GM19463 (cell line): Measurements from ENCODE around the gene UBE2S.
A peak's percentile ranks its signal among the peaks of the same experiment; 100 is the strongest.
"Not testable (repeated sequence)": the region's sequence is repeated elsewhere in the genome, so short reads cannot be mapped to it uniquely, and the experiment has no call there.

Experiments used
- ATAC-seq: cut with Tn5 transposase; IDR thresholded peaks from one replicate; pipeline ENCODE4 v1.9.1; 2021; ENCODE audit warnings: mild to moderate bottlenecking, moderate library complexity; ENCODE audit not compliant: unreplicated experiment

UBE2S gene

DNA sequence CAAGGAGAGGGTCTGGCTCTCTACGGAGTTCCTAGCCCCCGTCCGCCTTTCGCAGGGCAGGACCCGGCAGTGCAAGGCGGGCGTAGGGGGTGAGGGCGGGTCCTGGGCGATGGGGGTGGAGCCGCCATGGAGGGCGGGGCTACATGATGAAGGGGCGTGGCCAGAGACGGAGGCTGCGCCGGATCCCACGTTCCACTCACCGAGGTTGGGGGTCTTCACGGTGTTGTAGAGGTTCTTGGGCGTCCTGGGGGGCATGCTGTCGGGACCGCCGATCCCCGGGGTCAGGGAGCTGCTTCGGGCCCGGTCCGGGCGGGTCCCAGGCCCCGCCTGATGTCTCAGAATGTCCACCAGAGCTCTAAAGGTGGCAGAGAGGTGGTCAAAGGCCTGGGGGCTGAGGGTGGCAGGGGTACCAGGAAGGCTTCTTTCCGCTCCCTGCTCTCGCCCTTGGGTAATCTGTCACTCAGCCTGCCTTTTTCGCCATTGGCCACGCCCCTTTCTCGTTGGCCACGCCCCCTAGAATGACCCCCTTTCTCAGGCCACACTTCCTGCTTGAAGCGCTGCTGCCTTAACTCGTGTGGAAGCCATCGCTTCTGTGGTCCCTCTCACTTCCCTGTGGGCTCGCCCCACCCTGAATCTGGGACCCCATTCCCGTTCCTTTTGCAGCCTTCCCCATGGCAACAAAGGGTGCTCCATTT, 33.0 kb upstream of the UBE2S start:
- no peak for ATAC-seq

GRCh38 chr19:55439052-55439451, 31.5 kb upstream of the UBE2S start:
- no peak for ATAC-seq

GRCh38 chr19:55437410-55437809, 29.8 kb upstream of the UBE2S start:
- no peak for ATAC-seq

DNA sequence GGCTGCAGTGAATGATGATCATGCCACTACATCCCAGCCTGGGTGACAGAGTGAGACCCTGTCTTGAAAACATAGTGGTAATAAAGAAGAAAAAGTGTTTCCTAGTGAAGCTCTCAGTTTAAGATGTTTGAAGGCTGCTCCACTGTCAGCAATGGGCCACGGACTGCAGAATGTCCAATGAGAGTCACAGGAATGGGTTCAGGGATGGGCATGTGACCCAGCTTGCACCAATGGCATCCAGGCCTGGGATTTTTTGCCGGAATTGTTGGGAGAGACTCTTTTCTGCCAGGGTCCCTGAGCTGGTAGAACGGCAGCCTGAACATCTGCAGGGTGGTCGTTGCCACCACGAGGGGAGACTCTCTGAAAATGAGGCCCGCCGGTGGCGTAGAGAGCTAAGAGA, 29.3 kb upstream of the UBE2S start:
- no peak for ATAC-seq

GRCh38 chr19:55435020-55435419, 27.4 kb upstream of the UBE2S start:
- no peak for ATAC-seq

DNA sequence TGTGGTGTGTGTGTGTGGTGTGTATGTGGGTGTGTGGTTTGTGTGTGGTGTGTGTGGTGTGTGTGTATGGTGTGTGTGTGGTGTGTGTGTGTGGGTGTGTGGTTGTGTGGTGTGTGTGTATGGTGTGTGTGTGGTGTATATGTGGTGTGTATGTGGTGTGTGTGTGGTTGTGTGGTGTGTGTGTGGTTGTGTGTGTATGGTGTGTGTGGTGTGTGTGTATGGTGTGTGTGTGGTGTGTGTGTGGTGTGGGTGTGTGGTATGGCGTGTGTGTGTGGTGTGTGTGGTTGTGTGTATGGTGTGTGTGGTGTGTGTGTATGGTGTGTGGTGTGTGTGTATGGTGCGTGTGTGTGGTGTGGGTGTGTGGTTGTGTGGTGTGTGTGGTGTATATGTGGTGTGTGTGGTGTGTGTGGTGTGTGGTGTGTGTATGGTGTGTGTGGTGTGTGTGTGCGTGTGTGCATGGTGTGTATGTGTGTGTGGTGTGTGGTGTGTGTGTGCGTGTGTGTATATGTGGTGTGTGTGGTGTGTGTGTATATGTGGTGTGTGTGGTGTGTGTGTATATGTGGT, 26.9 kb upstream of the UBE2S start:
- no peak for ATAC-seq

GRCh38 chr19:55433292-55433691, 25.7 kb upstream of the UBE2S start:
- ATAC-seq, result no peak

DNA sequence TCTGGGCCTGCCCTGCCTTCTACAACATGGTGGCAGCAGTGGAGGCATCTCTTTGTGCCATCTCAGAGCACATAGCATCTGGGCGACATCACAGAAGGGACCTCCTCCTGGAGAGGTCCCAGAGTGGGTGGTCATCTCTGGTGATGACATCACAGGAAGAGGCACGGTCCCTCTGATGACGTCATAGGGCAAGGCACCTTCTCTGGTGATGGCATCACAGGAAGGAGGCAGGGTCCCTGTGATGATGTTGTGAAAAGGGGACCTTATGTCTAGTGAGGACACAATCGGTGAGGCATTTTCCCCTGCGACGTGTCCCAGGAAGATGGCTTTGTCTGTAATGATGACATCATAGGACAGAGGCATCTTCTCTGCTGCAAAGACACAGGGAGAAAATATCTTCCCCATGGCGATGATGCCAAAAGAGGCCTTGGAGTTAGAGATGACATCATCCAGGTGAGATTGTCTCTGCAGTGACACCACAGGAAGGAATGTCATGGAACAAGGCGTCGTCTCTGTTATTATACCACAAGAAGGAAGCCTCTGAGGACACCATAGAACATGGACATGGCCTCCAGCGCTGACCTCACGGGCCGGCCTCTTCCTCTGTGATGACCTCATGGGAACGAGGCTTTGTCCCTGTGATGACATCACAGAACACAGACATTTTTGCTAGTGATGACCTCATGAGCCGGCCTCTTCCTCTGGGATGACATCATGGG, 24.8 kb upstream of the UBE2S start:
- ATAC-seq, result no peak

GRCh38 chr19:55431183-55431582, 23.6 kb upstream of the UBE2S start:
- ATAC-seq, result no peak

DNA sequence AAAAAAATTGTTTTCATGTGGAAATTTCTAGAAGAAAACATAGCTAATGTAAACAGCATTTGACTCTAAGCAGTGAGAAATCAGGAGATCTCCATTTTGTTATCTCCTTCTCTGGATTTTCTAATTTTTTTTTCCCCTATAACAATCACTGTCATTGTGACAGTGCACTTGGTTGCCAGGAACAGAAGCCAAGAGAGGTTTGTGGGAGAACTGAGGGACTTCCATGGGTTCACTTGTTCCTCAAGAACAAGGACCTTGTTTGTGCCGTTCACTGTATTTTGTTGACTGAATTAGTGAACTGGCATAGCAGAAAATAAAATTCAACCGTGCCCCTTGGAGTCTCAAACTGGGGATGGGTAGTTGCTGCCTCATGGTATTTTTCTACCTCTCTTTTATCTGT, 18.5 kb upstream of the UBE2S start:
- ATAC-seq, result no peak

GRCh38 chr19:55424518-55424917, 16.9 kb upstream of the UBE2S start:
- no peak for ATAC-seq

- no peak for ATAC-seq
Observed at GRCh38 chr19:55423225-55424005, 15.8 kb upstream of the UBE2S start.

- ATAC-seq, result not testable (repeated sequence)
Observed at GRCh38 chr19:55421281-55421680, 13.7 kb upstream of the UBE2S start.

GRCh38 chr19:55419624-55420236, 12.1 kb upstream of the UBE2S start:
- no peak for ATAC-seq

DNA sequence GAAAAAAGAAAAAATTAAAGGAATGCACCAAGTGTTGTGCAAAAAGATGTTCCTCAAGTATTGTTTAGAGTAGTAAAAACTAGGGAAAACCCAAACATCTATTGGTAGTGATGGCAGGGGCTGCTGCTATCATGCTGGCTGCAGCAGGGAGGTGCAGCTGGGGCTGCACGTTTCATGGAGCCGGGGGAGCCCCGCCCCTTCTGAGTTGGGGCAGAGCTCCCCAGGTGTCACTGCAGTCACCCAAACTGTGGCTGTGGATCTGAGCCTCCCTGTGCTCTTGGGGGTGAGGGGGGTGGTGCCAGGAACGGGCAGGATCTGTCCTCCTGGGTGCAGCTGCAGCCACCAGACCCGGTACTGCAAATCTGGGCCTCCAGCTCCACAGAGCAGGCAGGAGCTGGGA, 11.5 kb upstream of the UBE2S start:
- no peak for ATAC-seq

GRCh38 chr19:55418185-55418584, 10.6 kb upstream of the UBE2S start:
- ATAC-seq, result no peak

GRCh38 chr19:55410168-55410567, 2.6 kb upstream of the UBE2S start:
- ATAC-seq, result no peak

DNA sequence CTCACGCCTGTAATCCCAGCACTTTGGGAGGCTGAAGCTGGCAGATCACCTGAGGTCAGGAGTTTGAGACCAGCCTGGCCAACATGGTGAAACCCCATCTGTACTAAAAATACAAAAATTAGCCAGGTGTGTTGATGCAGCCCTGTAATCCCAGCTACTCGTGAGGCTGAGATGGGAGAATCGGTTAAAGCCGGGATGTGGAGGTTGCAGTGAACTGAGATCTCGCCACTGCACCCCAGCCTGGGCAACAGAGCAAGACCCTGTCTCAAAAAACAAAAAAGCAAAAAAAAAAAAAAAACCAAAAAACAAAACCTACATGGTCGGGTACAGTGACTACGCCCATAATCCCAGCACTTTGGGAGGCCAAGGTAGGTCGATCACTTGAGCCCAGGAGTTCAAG, 1.6 kb upstream of the UBE2S start:
- not testable (repeated sequence) for ATAC-seq

- no peak for ATAC-seq
Observed at GRCh38 chr19:55408533-55408872, 915 bp upstream of the UBE2S start.

GRCh38 chr19:55407800-55408532, 378 bp upstream of the UBE2S start:
- ATAC-seq, result peak; percentile 82
